ENCODE measurements around the gene SFXN3. TPM values are rescaled to one million over a fixed set of nuclear protein-coding genes. Genes with fewer than 3 reads are reported as not detected.

Gene SFXN3
- total RNA-seq, 1 donor from 2014 or later: 16.1 TPM

DNA sequence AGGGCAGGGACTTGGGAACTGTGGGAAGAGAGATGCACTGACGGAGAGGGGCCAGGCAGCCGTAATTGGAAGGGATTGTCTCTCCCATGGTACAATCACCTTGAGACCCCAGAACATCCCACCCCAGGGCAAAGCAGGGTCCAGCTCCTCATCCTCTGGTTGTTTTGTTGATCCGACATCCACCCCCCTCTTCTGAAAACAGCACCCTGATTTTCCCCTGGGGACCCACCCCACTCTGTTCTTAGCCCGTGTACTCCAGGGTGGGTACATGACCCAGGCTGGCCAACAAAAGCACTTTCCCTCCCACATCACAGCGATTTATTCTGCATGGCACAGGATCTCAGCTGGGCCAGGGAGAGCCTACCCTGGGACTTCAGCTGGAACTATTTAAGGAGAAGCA, 14.2 kb upstream of the SFXN3 start:
- Histone ChIP-seq H3K36me3 (ENCODE audit: control insufficient read depth, insufficient read depth, low read length) (no peaks in the 10 kb centered on the region), H3K27me3 (ENCODE audit: control insufficient read depth, insufficient read depth, low read length) (peaks cover 6% of the 10 kb centered on the region), H3K4me3 (ENCODE audit: low read depth, low read length) (no peak overlapping the region)
- no peak for FAIRE-seq
- TF ChIP-seq, protein P1, sequence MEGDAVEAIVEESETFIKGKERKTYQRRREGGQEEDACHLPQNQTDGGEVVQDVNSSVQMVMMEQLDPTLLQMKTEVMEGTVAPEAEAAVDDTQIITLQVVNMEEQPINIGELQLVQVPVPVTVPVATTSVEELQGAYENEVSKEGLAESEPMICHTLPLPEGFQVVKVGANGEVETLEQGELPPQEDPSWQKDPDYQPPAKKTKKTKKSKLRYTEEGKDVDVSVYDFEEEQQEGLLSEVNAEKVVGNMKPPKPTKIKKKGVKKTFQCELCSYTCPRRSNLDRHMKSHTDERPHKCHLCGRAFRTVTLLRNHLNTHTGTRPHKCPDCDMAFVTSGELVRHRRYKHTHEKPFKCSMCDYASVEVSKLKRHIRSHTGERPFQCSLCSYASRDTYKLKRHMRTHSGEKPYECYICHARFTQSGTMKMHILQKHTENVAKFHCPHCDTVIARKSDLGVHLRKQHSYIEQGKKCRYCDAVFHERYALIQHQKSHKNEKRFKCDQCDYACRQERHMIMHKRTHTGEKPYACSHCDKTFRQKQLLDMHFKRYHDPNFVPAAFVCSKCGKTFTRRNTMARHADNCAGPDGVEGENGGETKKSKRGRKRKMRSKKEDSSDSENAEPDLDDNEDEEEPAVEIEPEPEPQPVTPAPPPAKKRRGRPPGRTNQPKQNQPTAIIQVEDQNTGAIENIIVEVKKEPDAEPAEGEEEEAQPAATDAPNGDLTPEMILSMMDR (IDR thresholded peaks at IDR 0.05; ENCODE audit: insufficient read depth, low read length, severe bottlenecking): no peak
- no peak for DNase-seq (ENCODE audit: low read depth)

DNA sequence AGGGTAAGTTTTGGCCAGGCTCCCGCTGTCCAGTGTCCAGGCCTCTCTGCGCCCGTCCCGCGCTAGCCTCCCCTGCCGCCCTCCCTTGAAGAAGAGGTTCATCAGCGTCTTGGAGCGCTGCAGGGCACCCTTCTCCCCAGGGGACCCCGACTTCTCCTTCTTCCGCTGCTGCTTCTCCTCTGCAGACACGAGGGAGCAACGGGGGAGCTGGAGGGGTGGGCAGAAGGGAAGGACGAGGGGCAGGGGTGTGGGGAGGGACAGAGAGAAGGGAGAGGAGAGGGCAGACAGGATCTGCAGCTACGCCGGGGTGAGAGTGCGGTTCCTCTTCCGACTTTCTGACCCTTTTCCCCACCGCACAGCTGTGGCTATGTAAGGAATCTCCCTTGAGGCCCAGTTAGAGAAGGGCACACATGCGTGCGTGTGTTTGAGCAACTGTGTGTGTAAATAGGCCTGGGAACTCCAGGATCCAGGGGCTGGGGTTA, 12.9 kb upstream of the SFXN3 start:
- Histone ChIP-seq H3K4me3 (ENCODE audit: low read depth, low read length) (no peak overlapping the region), H3K36me3 (ENCODE audit: control insufficient read depth, insufficient read depth, low read length) (no peaks in the 10 kb centered on the region), H3K27me3 (ENCODE audit: control insufficient read depth, insufficient read depth, low read length) (peaks cover 6% of the 10 kb centered on the region)
- TF ChIP-seq, protein P1 (IDR thresholded peaks at IDR 0.05; ENCODE audit: insufficient read depth, low read length, severe bottlenecking): no peak
- no peak for FAIRE-seq
- DNase-seq (ENCODE audit: low read depth): no peak

DNA sequence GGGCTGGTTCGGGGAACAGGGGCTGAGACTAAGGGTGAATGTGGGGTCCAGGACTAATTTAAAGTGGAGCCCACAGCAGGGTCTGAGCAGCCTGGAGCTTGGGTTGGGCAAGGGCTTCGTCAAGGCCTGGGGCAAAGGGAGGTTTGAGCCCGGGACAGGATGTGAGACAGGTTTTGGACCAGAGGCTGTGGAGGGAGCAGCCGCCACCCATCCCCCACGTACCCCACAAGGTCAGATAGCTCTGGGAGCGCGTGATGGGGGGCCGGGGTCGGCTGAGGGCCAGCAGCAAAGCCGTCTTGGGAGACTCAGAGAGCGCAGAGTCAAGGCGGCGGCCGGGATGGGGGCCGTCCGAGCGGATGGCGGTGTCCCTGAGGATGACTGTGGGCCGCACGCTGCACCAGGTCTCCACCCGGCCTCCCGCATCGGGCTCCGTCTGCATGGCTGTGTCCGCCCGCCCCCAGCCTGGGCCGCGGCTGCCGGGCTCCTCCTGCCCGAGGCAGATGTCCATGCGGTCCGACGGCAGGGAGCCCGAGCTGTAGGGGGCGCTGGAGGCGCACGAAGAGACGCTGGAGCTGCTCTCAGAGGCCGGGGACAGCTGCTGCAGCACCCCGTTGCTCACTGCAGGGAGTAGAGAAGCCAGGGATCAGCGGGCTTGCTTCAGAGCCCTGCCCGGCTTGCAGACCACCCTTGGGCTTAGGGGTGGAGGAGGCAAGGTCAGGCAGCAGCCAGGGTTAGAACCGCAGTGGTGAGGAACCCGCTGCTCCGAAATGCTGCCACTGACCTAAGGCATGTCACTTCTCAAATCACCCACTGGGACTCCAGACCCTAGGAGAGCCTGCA, 12.2 kb upstream of the SFXN3 start:
- peaks cover 6% of the 10 kb centered on the region for H3K27me3 ChIP-seq (ENCODE audit: control insufficient read depth, insufficient read depth, low read length)
- no peaks in the 10 kb centered on the region for H3K36me3 ChIP-seq (ENCODE audit: control insufficient read depth, insufficient read depth, low read length)
- TF ChIP-seq, protein P1 (IDR thresholded peaks at IDR 0.05; ENCODE audit: insufficient read depth, low read length, severe bottlenecking): peak; percentile 91
- DNase-seq (ENCODE audit: low read depth) (peak; percentile 57), FAIRE-seq (no peak)
- no peak overlapping the region for H3K4me3 ChIP-seq (ENCODE audit: low read depth, low read length)

DNA sequence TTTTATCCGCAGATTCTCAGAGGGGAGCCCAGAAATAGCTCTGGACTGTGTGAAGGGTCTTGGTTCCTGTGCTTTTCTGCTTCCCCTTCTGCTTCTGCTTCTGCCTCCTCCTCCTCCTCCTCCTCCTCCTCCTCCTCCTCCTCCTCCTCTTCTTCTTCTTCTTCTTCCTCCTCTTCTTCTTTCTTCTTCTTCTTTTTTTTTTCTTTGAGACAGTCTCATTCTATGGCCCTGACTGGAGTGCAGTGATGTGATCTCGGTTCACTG, 11.7 kb upstream of the SFXN3 start:
- Histone ChIP-seq H3K4me3 (ENCODE audit: low read depth, low read length) (no peak overlapping the region), H3K36me3 (ENCODE audit: control insufficient read depth, insufficient read depth, low read length) (no peaks in the 10 kb centered on the region), H3K27me3 (ENCODE audit: control insufficient read depth, insufficient read depth, low read length) (peaks cover 6% of the 10 kb centered on the region)
- TF ChIP-seq, protein P1 (IDR thresholded peaks at IDR 0.05; ENCODE audit: insufficient read depth, low read length, severe bottlenecking): no peak
- FAIRE-seq (no peak), DNase-seq (ENCODE audit: low read depth) (no peak)

DNA sequence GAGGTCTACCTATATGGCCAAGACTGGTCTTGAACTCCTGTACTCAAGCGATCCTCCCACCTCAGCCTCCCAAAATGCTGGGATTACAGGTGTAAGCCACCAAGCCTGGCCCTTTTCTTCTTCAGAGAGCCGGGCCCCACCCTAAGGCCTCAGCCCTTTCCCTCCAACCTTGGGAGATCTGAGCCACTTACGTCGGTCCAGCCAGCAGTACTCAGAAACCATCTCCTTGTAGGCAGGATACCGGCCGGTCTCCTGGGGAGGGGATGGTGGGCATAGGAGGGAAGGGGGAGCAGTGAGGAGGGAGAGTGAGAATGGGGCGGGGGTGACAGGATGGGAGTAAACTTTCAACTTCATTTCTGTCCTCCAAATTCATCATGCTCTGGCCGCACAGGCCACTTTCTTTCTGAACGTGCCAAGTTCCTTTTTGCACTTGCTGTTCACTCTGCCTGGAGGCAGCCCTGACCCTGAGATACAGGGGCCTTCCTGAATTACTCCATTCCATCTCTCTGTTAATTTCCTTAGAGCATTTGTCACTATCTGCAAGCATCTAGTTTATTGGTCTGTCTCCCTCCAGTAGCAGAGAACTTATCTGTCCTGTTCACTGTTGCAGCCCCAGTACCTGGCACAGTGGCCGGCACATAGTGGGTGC, 10.5 kb upstream of the SFXN3 start:
- no peak for FAIRE-seq
- no peak for DNase-seq (ENCODE audit: low read depth)
- TF ChIP-seq, protein P1 (IDR thresholded peaks at IDR 0.05; ENCODE audit: insufficient read depth, low read length, severe bottlenecking): no peak
- Histone ChIP-seq H3K4me3 (ENCODE audit: low read depth, low read length) (no peak overlapping the region), H3K36me3 (ENCODE audit: control insufficient read depth, insufficient read depth, low read length) (no peaks in the 10 kb centered on the region), H3K27me3 (ENCODE audit: control insufficient read depth, insufficient read depth, low read length) (peaks cover 6% of the 10 kb centered on the region)

Data from bronchial epithelial cell (primary cell).